Nephron (organoid): ENCODE results near the gene DNAJC1.

ENCODE experiments used
- H3K27ac Mint-ChIP-seq, 3 experiments: 2 replicates each; pipeline ENCODE4 v1.8.0; 2020; ENCODE audit warnings: mixed read lengths in 3 of 3, mild to moderate bottlenecking in 2 of 3, moderate library complexity in 1 of 3
- H3K27me3 Mint-ChIP-seq: 2 replicates; pipeline ENCODE4 v1.8.0; 2021; ENCODE audit warnings: low read depth, mild to moderate bottlenecking, moderate library complexity, mixed read lengths
- H3K36me3 Mint-ChIP-seq: 2 replicates; pipeline ENCODE4 v1.8.0; 2020; ENCODE audit warnings: low read depth, mixed read lengths
- H3K4me1 Mint-ChIP-seq: 2 replicates; pipeline ENCODE4 v1.8.0; 2020; ENCODE audit warnings: mixed read lengths
- H3K4me3 Mint-ChIP-seq, 3 experiments: 2 replicates each; pipeline ENCODE4 v1.8.0; 2020; ENCODE audit warnings: mild to moderate bottlenecking in 3 of 3, mixed read lengths in 3 of 3, moderate library complexity in 2 of 3
- H3K9me3 Mint-ChIP-seq: 2 replicates; pipeline ENCODE4 v1.8.0; 2020; ENCODE audit warnings: mixed read lengths
- TF ChIP-seq, protein P1 (sequence below), 3 experiments: fragments of 200-600 bp; sonication (generic); IDR thresholded peaks; one replicate each; pipeline ENCODE4 v1.5.0; 2021; ENCODE audit warnings: antibody characterized with exemption in 3 of 3; ENCODE audit not compliant: unreplicated experiment in 3 of 3

DNAJC1 gene

GRCh38 chr10:21831986-21832820 is 171.3 kb downstream of the DNAJC1 start:
- H3K9me3 Mint-ChIP-seq = peaks cover 83% of the 10 kb centered on the region
- no peaks in the 10 kb centered on the region for H3K4me1 Mint-ChIP-seq
- H3K27ac Mint-ChIP-seq = no peak overlapping the region
- TF ChIP-seq, protein P1, sequence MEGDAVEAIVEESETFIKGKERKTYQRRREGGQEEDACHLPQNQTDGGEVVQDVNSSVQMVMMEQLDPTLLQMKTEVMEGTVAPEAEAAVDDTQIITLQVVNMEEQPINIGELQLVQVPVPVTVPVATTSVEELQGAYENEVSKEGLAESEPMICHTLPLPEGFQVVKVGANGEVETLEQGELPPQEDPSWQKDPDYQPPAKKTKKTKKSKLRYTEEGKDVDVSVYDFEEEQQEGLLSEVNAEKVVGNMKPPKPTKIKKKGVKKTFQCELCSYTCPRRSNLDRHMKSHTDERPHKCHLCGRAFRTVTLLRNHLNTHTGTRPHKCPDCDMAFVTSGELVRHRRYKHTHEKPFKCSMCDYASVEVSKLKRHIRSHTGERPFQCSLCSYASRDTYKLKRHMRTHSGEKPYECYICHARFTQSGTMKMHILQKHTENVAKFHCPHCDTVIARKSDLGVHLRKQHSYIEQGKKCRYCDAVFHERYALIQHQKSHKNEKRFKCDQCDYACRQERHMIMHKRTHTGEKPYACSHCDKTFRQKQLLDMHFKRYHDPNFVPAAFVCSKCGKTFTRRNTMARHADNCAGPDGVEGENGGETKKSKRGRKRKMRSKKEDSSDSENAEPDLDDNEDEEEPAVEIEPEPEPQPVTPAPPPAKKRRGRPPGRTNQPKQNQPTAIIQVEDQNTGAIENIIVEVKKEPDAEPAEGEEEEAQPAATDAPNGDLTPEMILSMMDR (IDR thresholded peaks at IDR 0.05; ENCODE audit: unreplicated experiment in 3 of 3) = no peak
- peaks cover 86% of the 10 kb centered on the region for H3K36me3 Mint-ChIP-seq
- no peak overlapping the region for H3K4me3 Mint-ChIP-seq
- no peaks in the 10 kb centered on the region for H3K27me3 Mint-ChIP-seq

- H3K27ac Mint-ChIP-seq = no peak overlapping the region
- peaks cover 86% of the 10 kb centered on the region for H3K36me3 Mint-ChIP-seq
- H3K4me3 Mint-ChIP-seq = no peak overlapping the region
- TF ChIP-seq, protein P1 (IDR thresholded peaks at IDR 0.05; ENCODE audit: unreplicated experiment in 3 of 3) = no peak
- H3K4me1 Mint-ChIP-seq = no peaks in the 10 kb centered on the region
- H3K9me3 Mint-ChIP-seq = peaks cover 83% of the 10 kb centered on the region
- no peaks in the 10 kb centered on the region for H3K27me3 Mint-ChIP-seq
These were observed 173.5 kb downstream of the DNAJC1 start for GRCh38 chr10:21830037-21830436.

DNA sequence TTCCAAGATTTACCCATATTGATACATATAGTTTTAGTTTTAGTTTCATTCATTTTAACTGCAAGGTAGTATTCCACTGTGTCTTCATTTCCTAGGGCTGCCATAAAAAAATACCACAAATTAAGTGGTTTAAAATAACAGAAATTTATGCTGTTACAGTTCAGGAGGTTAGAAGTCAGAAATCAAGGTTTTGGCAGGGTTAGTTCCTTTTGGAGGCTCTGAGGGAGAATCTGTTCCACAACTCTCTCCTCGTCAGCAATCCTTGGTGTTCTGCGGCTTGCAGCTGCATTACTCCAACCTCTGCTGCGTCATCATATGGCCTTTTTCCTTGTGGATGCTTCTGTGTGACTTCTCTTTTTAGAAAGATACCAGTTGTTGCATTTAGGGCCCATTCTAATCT is 176.2 kb downstream of the DNAJC1 start:
- no peak overlapping the region for H3K27ac Mint-ChIP-seq

DNA sequence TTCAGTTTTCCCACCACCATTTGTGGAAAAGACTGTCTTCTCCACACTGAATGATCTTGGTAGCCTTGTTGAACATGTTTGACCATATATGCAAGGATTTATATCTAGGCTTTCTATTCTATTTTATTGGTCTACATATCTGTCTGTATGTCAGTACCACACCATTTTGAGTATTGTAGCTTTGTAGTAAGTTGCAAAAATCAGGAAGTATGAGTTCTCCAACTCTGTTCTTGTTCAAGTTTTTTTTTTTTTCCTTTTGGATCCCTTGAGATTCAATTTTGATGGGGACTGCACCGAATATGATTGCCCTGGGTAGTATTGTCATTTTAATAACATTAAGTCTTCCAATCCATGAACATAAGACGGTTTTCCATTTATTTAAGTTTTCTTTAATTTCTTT is 176.8 kb downstream of the DNAJC1 start:
- no peaks in the 10 kb centered on the region for H3K27me3 Mint-ChIP-seq
- no peak overlapping the region for H3K27ac Mint-ChIP-seq
- H3K4me1 Mint-ChIP-seq = no peaks in the 10 kb centered on the region
- peaks cover 62% of the 10 kb centered on the region for H3K9me3 Mint-ChIP-seq
- H3K4me3 Mint-ChIP-seq = no peak overlapping the region
- TF ChIP-seq, protein P1 (IDR thresholded peaks at IDR 0.05; ENCODE audit: unreplicated experiment in 3 of 3) = no peak
- peaks cover 68% of the 10 kb centered on the region for H3K36me3 Mint-ChIP-seq

More for the DNA sequence above, 176.2 kb downstream of the DNAJC1 start:
- TF ChIP-seq, protein P1 (IDR thresholded peaks at IDR 0.05; ENCODE audit: unreplicated experiment in 3 of 3) = no peak
- Mint-ChIP-seq H3K4me3 (no peak overlapping the region), H3K9me3 (peaks cover 68% of the 10 kb centered on the region), H3K4me1 (no peaks in the 10 kb centered on the region), H3K36me3 (peaks cover 74% of the 10 kb centered on the region), H3K27me3 (no peaks in the 10 kb centered on the region)

DNA sequence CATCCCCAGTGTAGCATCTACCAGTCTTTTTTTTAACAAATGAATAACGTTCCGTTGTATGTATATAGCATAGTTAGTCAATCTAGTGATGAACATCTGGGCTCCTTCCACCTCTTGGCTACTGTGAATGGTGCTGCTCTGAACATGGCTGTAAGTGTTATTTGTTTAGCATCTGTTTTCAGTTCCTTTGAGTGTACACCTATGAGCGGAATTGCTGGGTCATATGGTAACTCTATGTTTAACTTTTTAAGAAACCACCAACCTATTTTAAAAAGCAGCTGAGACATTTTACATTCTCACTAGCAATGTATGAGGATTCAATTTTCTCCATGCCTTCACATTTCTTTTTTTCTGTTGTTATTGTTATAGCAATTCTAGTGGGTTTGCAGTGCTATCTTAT is 178.2 kb downstream of the DNAJC1 start:
- Mint-ChIP-seq H3K27ac (no peak overlapping the region), H3K4me3 (no peak overlapping the region), H3K27me3 (no peaks in the 10 kb centered on the region), H3K9me3 (peaks cover 52% of the 10 kb centered on the region), H3K4me1 (no peaks in the 10 kb centered on the region), H3K36me3 (peaks cover 59% of the 10 kb centered on the region)
- TF ChIP-seq, protein P1 (IDR thresholded peaks at IDR 0.05; ENCODE audit: unreplicated experiment in 3 of 3) = no peak

- Mint-ChIP-seq H3K4me1 (no peaks in the 10 kb centered on the region), H3K27me3 (no peaks in the 10 kb centered on the region), H3K4me3 (no peak overlapping the region), H3K36me3 (peaks cover 51% of the 10 kb centered on the region), H3K9me3 (peaks cover 44% of the 10 kb centered on the region), H3K27ac (no peak overlapping the region)
- TF ChIP-seq, protein P1 (IDR thresholded peaks at IDR 0.05; ENCODE audit: unreplicated experiment in 3 of 3) = no peak
These were observed 179.1 kb downstream of the DNAJC1 start for GRCh38 chr10:21824409-21824808.
